SK-N-SH treated with all-trans-retinoic acid at 6 μM for 48 hours (cell line): ENCODE results near the gene DISP3.

Experiments used
- ATAC-seq: fragments of 200-7000 bp; cut with Tn5 transposase; 3 replicates; pipeline ENCODE4 v1.9.1; 2020; ENCODE audit warnings: mild to moderate bottlenecking, moderate library complexity
- ARNTL ChIP-seq: fragments of 450-650 bp; formaldehyde crosslinking; IDR thresholded peaks from 2 replicates; pipeline ENCODE4 v1.5.0; 2020; ENCODE audit warnings: low read depth, mild to moderate bottlenecking, moderate library complexity, borderline replicate concordance
- BACH2 ChIP-seq: fragments of 250-450 bp; sonication (Bioruptor Pico); IDR thresholded peaks from 2 replicates; pipeline ENCODE4 v1.9.0; 2021; ENCODE audit warnings: mild to moderate bottlenecking, borderline replicate concordance
- CSRNP3 ChIP-seq: fragments of 250-450 bp; sonication (Bioruptor Pico); IDR thresholded peaks from 2 replicates; pipeline ENCODE4 v1.5.1; 2021; ENCODE audit warnings: mild to moderate bottlenecking, moderate library complexity
- ESRRG ChIP-seq: fragments of 250-450 bp; sonication (Bioruptor Pico); IDR thresholded peaks from 2 replicates; pipeline ENCODE4 v1.6.1; 2021; ENCODE audit warnings: mild to moderate bottlenecking
- GLIS3 ChIP-seq: fragments of 250-450 bp; sonication (Bioruptor Pico); IDR thresholded peaks from 2 replicates; pipeline ENCODE4 v1.5.0; 2020; ENCODE audit warnings: mild to moderate bottlenecking, moderate library complexity
- ISL1 ChIP-seq: fragments of 250-450 bp; sonication (Bioruptor Pico); IDR thresholded peaks from 2 replicates; pipeline ENCODE4 v2.1.2; 2022; ENCODE audit warnings: mild to moderate bottlenecking, moderate library complexity
- OSR1 ChIP-seq: fragments of 250-450 bp; sonication (Bioruptor Pico); IDR thresholded peaks from 2 replicates; pipeline ENCODE4 v1.8.0; 2022; ENCODE audit warnings: moderate library complexity, mild to moderate bottlenecking, inconsistent platforms
- PPARA ChIP-seq: fragments of 250-450 bp; sonication (Bioruptor Pico); IDR thresholded peaks from 2 replicates; pipeline ENCODE4 v1.5.0; 2020; ENCODE audit warnings: mild to moderate bottlenecking, borderline replicate concordance
- RARB ChIP-seq: fragments of 250-450 bp; sonication (Bioruptor Pico); IDR thresholded peaks from 2 replicates; pipeline ENCODE4 v1.8.0; 2021; ENCODE audit warnings: mild to moderate bottlenecking, moderate library complexity
- SNAI2 ChIP-seq: fragments of 250-450 bp; sonication (Bioruptor Pico); IDR thresholded peaks from 2 replicates; pipeline ENCODE4 v1.5.0; 2020; ENCODE audit warnings: mild to moderate bottlenecking, moderate library complexity
- TCF4 ChIP-seq: fragments of 250-450 bp; sonication (Bioruptor Pico); IDR thresholded peaks from 2 replicates; pipeline ENCODE4 v1.8.0; 2021; ENCODE audit warnings: mild to moderate bottlenecking, moderate library complexity, borderline replicate concordance
- TOX ChIP-seq: fragments of 250-450 bp; sonication (Bioruptor Pico); IDR thresholded peaks from 2 replicates; pipeline ENCODE4 v1.8.0; 2021; ENCODE audit warnings: mild to moderate bottlenecking, moderate library complexity, borderline replicate concordance
- TSHZ2 ChIP-seq: fragments of 250-450 bp; sonication (Bioruptor Pico); IDR thresholded peaks from 2 replicates; pipeline ENCODE4 v1.5.0; 2020; ENCODE audit warnings: mild to moderate bottlenecking, moderate library complexity
- ZC3H10 ChIP-seq: fragments of 250-450 bp; sonication (Bioruptor Pico); IDR thresholded peaks from 2 replicates; pipeline ENCODE4 v1.5.1; 2021; ENCODE audit warnings: mild to moderate bottlenecking, moderate library complexity
- ZFP3 ChIP-seq: fragments of 250-450 bp; sonication (Bioruptor Pico); IDR thresholded peaks from 2 replicates; pipeline ENCODE4 v1.5.0; 2020; ENCODE audit warnings: mild to moderate bottlenecking, moderate library complexity
- ZFP30 ChIP-seq: fragments of 450-650 bp; formaldehyde crosslinking; IDR thresholded peaks from 2 replicates; pipeline ENCODE4 v1.5.0; 2022; ENCODE audit warnings: mild to moderate bottlenecking, moderate library complexity
- ZNF70 ChIP-seq: fragments of 450-650 bp; formaldehyde crosslinking; IDR thresholded peaks from 2 replicates; pipeline ENCODE4 v1.5.0; 2020; ENCODE audit warnings: mild to moderate bottlenecking, moderate library complexity
- TF ChIP-seq, protein P1 (sequence below): fragments of 250-450 bp; sonication (Bioruptor Pico); IDR thresholded peaks from 2 replicates; pipeline ENCODE4 v1.8.0; 2021; ENCODE audit warnings: low read depth, mild to moderate bottlenecking, moderate library complexity, borderline replicate concordance
- TF ChIP-seq, protein P2 (sequence below): fragments of 250-450 bp; sonication (Bioruptor Pico); IDR thresholded peaks from 2 replicates; pipeline ENCODE4 v1.5.1; 2020; ENCODE audit warnings: low read depth, mild to moderate bottlenecking, moderate library complexity
- TF ChIP-seq, protein P3 (sequence below): fragments of 250-450 bp; sonication (Bioruptor Pico); IDR thresholded peaks from 2 replicates; pipeline ENCODE4 v1.8.0; 2020; ENCODE audit warnings: mild to moderate bottlenecking, moderate library complexity, borderline replicate concordance

The DISP3 gene

GRCh38 chr1:11447903-11448302 is 31.1 kb upstream of the DISP3 start:
- TF ChIP-seq TSHZ2 (no peak), ARNTL (CRISPR knock-in tag) (no peak), ZC3H10 (CRISPR knock-in tag) (no peak), CSRNP3 (CRISPR knock-in tag) (no peak), PPARA (CRISPR knock-in tag) (no peak), ZFP3 (CRISPR knock-in tag) (no peak), ZFP30 (no peak), BACH2 (CRISPR knock-in tag) (no peak), ZNF70 (CRISPR knock-in tag) (no peak), ISL1 (CRISPR knock-in tag) (no peak), GLIS3 (CRISPR knock-in tag) (no peak), TCF4 (no peak), TOX (CRISPR knock-in tag) (no peak), OSR1 (CRISPR knock-in tag) (no peak), SNAI2 (CRISPR knock-in tag) (no peak), RARB (no peak)
- TF ChIP-seq, protein P1, sequence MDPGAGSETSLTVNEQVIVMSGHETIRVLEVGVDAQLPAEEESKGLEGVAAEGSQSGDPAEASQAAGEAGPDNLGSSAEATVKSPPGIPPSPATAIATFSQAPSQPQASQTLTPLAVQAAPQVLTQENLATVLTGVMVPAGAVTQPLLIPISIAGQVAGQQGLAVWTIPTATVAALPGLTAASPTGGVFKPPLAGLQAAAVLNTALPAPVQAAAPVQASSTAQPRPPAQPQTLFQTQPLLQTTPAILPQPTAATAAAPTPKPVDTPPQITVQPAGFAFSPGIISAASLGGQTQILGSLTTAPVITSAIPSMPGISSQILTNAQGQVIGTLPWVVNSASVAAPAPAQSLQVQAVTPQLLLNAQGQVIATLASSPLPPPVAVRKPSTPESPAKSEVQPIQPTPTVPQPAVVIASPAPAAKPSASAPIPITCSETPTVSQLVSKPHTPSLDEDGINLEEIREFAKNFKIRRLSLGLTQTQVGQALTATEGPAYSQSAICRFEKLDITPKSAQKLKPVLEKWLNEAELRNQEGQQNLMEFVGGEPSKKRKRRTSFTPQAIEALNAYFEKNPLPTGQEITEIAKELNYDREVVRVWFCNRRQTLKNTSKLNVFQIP (CRISPR knock-in tag) = no peak
- TF ChIP-seq, protein P2, sequence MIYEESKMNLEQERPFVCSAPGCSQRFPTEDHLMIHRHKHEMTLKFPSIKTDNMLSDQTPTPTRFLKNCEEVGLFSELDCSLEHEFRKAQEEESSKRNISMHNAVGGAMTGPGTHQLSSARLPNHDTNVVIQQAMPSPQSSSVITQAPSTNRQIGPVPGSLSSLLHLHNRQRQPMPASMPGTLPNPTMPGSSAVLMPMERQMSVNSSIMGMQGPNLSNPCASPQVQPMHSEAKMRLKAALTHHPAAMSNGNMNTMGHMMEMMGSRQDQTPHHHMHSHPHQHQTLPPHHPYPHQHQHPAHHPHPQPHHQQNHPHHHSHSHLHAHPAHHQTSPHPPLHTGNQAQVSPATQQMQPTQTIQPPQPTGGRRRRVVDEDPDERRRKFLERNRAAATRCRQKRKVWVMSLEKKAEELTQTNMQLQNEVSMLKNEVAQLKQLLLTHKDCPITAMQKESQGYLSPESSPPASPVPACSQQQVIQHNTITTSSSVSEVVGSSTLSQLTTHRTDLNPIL (CRISPR knock-in tag) = no peak
- TF ChIP-seq, protein P3, sequence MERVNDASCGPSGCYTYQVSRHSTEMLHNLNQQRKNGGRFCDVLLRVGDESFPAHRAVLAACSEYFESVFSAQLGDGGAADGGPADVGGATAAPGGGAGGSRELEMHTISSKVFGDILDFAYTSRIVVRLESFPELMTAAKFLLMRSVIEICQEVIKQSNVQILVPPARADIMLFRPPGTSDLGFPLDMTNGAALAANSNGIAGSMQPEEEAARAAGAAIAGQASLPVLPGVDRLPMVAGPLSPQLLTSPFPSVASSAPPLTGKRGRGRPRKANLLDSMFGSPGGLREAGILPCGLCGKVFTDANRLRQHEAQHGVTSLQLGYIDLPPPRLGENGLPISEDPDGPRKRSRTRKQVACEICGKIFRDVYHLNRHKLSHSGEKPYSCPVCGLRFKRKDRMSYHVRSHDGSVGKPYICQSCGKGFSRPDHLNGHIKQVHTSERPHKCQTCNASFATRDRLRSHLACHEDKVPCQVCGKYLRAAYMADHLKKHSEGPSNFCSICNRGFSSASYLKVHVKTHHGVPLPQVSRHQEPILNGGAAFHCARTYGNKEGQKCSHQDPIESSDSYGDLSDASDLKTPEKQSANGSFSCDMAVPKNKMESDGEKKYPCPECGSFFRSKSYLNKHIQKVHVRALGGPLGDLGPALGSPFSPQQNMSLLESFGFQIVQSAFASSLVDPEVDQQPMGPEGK = no peak

GRCh38 chr1:11448373-11449099 is 30.4 kb upstream of the DISP3 start:
- no peak for ATAC-seq
- TF ChIP-seq TSHZ2 (no peak), CSRNP3 (CRISPR knock-in tag) (no peak), ESRRG (CRISPR knock-in tag) (no peak), TCF4 (no peak), BACH2 (CRISPR knock-in tag) (no peak), ARNTL (CRISPR knock-in tag) (no peak)
- TF ChIP-seq, protein P2 (CRISPR knock-in tag) = no peak
- TF ChIP-seq, protein P3 = no peak

More at GRCh38 chr1:11447903-11448302, 31.1 kb upstream of the DISP3 start:
- no peak for ATAC-seq
